SU-DHL-6 (cell line): ENCODE results near the gene REPS1.

Experiments
- H2AFZ ChIP-seq: fragments of 200-600 bp; sonication (generic); 2 replicates; pipeline ENCODE4 v1.6.1; 2014; ENCODE audit warnings: low read depth, mild to moderate bottlenecking, moderate library complexity, mixed read lengths, antibody characterized with exemption, low read length; ENCODE audit not compliant: severe bottlenecking
- H3F3A ChIP-seq: fragments of 200-600 bp; shearing (Covaris generic); 2 replicates; pipeline ENCODE4 v1.6.0; 2016; ENCODE audit warnings: antibody characterized with exemption, mild to moderate bottlenecking; ENCODE audit not compliant: insufficient read depth
- H3K27ac ChIP-seq: fragments of 200-600 bp; sonication (generic); 2 replicates; pipeline ENCODE4 v1.5.1; 2016; ENCODE audit warnings: low read depth, mild to moderate bottlenecking, low read length, moderate library complexity, mixed read lengths
- H3K27me3 ChIP-seq: fragments of 200-600 bp; sonication (generic), shearing (Covaris generic); 2 replicates; pipeline ENCODE4 v1.6.0; 2014; ENCODE audit warnings: mild to moderate bottlenecking, low read length
- H3K36me3 ChIP-seq: fragments of 200-600 bp; sonication (generic); 2 replicates; pipeline ENCODE4 v1.6.1; 2014; ENCODE audit warnings: mild to moderate bottlenecking, low read length, mixed read lengths
- H3K4me2 ChIP-seq: fragments of 300-600, 200-600 bp; shearing (Covaris generic), sonication (generic); 2 replicates; pipeline ENCODE4 v1.6.0; 2014; ENCODE audit warnings: low read length, low read depth, mild to moderate bottlenecking; ENCODE audit not compliant: poor library complexity, severe bottlenecking
- H3K4me3 ChIP-seq: fragments of 200-600 bp; sonication (generic); 2 replicates; pipeline ENCODE4 v1.5.1; 2014; ENCODE audit warnings: antibody characterized with exemption, low read length, mild to moderate bottlenecking, mixed read lengths; ENCODE audit not compliant: insufficient read depth, poor library complexity, severe bottlenecking
- H3K79me2 ChIP-seq: fragments of 200-600 bp; sonication (generic); 2 replicates; pipeline ENCODE4 v1.6.1; 2014; ENCODE audit warnings: mild to moderate bottlenecking, low read length, moderate library complexity; ENCODE audit not compliant: insufficient read depth
- H3K9ac ChIP-seq: fragments of 200-600 bp; sonication (generic); 2 replicates; pipeline ENCODE4 v1.7.0; 2014; ENCODE audit warnings: mild to moderate bottlenecking, low read length
- H3K9me2 ChIP-seq: fragments of 200-600 bp; sonication (generic); replicated peaks from 2 replicates; pipeline ENCODE4 v1.6.1; 2014; ENCODE audit warnings: low read length; ENCODE audit not compliant: insufficient read depth
- H3K9me3 ChIP-seq: fragments of 200-600 bp; sonication (generic); 2 replicates; pipeline ENCODE4 v1.6.1; 2014; ENCODE audit warnings: low read length, mixed read lengths; ENCODE audit not compliant: insufficient read depth
- H4K20me1 ChIP-seq: fragments of 200-600 bp; sonication (generic); 2 replicates; pipeline ENCODE4 v1.6.1; 2014; ENCODE audit warnings: low read depth, mild to moderate bottlenecking, antibody characterized with exemption, low read length, moderate library complexity, mixed read lengths
- EZH2phosphoT487 ChIP-seq: fragments of 200-600 bp; sonication (generic), shearing (Covaris generic); conservative IDR thresholded peaks from 2 replicates; pipeline ENCODE4 v1.6.1; 2018; ENCODE audit warnings: mild to moderate bottlenecking, antibody characterized with exemption, low read length, moderate library complexity, mixed read lengths
- TF ChIP-seq, protein P1 (sequence below): fragments of 200-600 bp; sonication (generic); IDR thresholded peaks from one replicate; pipeline ENCODE4 v1.5.1; 2017; ENCODE audit warnings: antibody characterized with exemption, mild to moderate bottlenecking, low read length, moderate library complexity; ENCODE audit not compliant: insufficient read depth, poor library complexity, severe bottlenecking

REPS1 gene

DNA sequence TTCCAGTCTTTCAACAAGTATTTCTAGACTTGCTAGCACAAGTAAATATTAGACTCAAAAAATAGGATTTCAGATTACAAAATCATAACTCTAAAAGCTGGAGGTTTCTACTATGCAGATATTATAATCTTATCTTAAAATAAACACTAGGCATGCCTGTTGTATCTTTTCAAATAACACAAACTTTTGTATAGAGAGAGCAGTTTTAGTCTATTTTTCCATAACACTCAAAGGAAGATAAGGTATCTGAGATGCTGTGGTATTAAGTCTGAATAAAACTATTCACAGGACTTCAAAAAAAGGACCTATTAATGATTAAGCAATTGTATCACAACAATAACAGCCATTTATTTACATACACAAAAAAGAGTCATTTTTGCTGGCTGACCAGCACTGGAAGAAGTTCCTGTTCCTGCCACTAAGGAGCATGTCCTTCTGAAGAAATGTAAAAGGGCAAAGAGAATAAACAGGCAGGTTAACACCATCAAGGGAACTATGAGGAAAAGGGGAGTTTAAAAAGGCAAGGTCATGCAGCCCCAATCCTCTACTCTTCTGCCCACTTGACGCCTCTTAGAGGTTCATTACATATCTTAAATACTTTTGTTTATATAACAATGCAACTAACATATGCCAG lies 39.4 kb downstream of the REPS1 start:
- Histone ChIP-seq H3K36me3 (0 out of 2 replicates have a peak, but pooled peaks cover 5% of the 10 kb centered on the region), H3K9ac (no peak overlapping the region), H2AFZ (no peak overlapping the region), H3K4me2 (no peak overlapping the region), H3K9me2 (no peaks in the 10 kb centered on the region), H3F3A (no peaks in the 10 kb centered on the region), H4K20me1 (peaks cover 4% of the 10 kb centered on the region; the same call in 1 of the 2 replicates), H3K27me3 (no peaks in the 10 kb centered on the region), H3K9me3 (no peaks in the 10 kb centered on the region), H3K4me3 (no peak overlapping the region), H3K79me2 (no peaks in the 10 kb centered on the region; the same call in 1 of the 2 replicates), H3K27ac (no peak overlapping the region)
- no peak for TF ChIP-seq EZH2phosphoT487
- TF ChIP-seq, protein P1, sequence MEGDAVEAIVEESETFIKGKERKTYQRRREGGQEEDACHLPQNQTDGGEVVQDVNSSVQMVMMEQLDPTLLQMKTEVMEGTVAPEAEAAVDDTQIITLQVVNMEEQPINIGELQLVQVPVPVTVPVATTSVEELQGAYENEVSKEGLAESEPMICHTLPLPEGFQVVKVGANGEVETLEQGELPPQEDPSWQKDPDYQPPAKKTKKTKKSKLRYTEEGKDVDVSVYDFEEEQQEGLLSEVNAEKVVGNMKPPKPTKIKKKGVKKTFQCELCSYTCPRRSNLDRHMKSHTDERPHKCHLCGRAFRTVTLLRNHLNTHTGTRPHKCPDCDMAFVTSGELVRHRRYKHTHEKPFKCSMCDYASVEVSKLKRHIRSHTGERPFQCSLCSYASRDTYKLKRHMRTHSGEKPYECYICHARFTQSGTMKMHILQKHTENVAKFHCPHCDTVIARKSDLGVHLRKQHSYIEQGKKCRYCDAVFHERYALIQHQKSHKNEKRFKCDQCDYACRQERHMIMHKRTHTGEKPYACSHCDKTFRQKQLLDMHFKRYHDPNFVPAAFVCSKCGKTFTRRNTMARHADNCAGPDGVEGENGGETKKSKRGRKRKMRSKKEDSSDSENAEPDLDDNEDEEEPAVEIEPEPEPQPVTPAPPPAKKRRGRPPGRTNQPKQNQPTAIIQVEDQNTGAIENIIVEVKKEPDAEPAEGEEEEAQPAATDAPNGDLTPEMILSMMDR: no peak

- H4K20me1 ChIP-seq: peaks cover 4% of the 10 kb centered on the region; the same call in 1 of the 2 replicates
- no peaks in the 10 kb centered on the region for H3K9me2 ChIP-seq
- no peaks in the 10 kb centered on the region for H3K9me3 ChIP-seq
- H3K9ac ChIP-seq: no peak overlapping the region
- H2AFZ ChIP-seq: no peak overlapping the region
- TF ChIP-seq EZH2phosphoT487: no peak
- TF ChIP-seq, protein P1: no peak
- H3K4me3 ChIP-seq: no peak overlapping the region
- H3K36me3 ChIP-seq: 0 out of 2 replicates have a peak, but pooled peaks cover 9% of the 10 kb centered on the region
- no peaks in the 10 kb centered on the region for H3K27me3 ChIP-seq
- no peak overlapping the region for H3K27ac ChIP-seq
- H3K79me2 ChIP-seq: no peaks in the 10 kb centered on the region; the same call in 1 of the 2 replicates
- H3K4me2 ChIP-seq: no peak overlapping the region
- no peaks in the 10 kb centered on the region for H3F3A ChIP-seq
These were observed 40.0 kb downstream of the REPS1 start for GRCh38 chr6:138948004-138948403.

DNA sequence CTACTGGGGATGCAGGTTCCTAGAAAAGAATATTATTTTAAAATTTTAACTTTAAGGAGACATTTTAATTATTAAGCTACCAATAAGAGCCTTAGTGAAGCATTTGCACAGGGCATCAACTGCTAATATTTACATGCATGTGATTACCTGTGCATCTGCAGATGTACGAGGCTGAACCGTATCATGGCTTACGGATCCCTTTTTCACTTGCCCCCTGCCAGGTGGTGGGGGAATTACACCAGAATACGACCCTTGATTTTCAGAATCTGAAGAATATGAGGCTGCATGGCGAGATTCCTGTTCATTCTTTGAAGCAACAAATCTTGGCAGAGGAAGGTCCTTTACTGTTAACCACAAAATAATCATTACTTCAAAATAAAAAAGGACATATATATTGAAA lies 42.7 kb downstream of the REPS1 start:
- no peak overlapping the region for H3K4me3 ChIP-seq
- no peak overlapping the region for H3K27ac ChIP-seq
- no peak for TF ChIP-seq EZH2phosphoT487
- TF ChIP-seq, protein P1: no peak
- H3K4me2 ChIP-seq: no peak overlapping the region
- no peaks in the 10 kb centered on the region; the same call in 1 of the 2 replicates for H3K79me2 ChIP-seq
- 0 out of 2 replicates have a peak, but pooled peaks cover 9% of the 10 kb centered on the region for H3K36me3 ChIP-seq
- H4K20me1 ChIP-seq: no peaks in the 10 kb centered on the region
- no peak overlapping the region for H3K9ac ChIP-seq
- H3K9me3 ChIP-seq: no peaks in the 10 kb centered on the region
- no peaks in the 10 kb centered on the region for H3F3A ChIP-seq
- no peaks in the 10 kb centered on the region for H3K9me2 ChIP-seq
- H2AFZ ChIP-seq: no peak overlapping the region
- H3K27me3 ChIP-seq: no peaks in the 10 kb centered on the region
